WERI-Rb-1 (cell line): ENCODE data around the gene TUBB2A.
"Not testable (repeated sequence)": the region's sequence is repeated elsewhere in the genome, so short reads cannot be mapped to it uniquely, and the experiment has no call there.

ENCODE experiments used
- DNase-seq: peaks from one replicate; pipeline ENCODE4 v3.0.0-alpha.2; 2020
- H3K27ac ChIP-seq: fragments of 250-450 bp; sonication (Bioruptor Pico); 2 replicates; pipeline ENCODE4 v1.5.1; 2020; ENCODE audit warnings: mild to moderate bottlenecking, moderate library complexity
- H3K27me3 ChIP-seq: fragments of 250-450 bp; sonication (Bioruptor Pico); 2 replicates; pipeline ENCODE4 v1.5.1; 2021; ENCODE audit warnings: mild to moderate bottlenecking, low read depth, moderate library complexity; ENCODE audit not compliant: insufficient read depth, severe bottlenecking
- H3K36me3 ChIP-seq: fragments of 250-450 bp; sonication (Bioruptor Pico); 2 replicates; pipeline ENCODE4 v1.5.1; 2020; ENCODE audit warnings: mild to moderate bottlenecking, moderate library complexity
- H3K4me3 ChIP-seq: 2 replicates; pipeline ENCODE4 v1.5.1; 2011; ENCODE audit warnings: low read depth, mild to moderate bottlenecking, control low read depth, low read length
- H3K9me3 ChIP-seq: fragments of 250-450 bp; sonication (Bioruptor Pico); 2 replicates; pipeline ENCODE4 v1.5.1; 2021; ENCODE audit warnings: mild to moderate bottlenecking, moderate library complexity; ENCODE audit not compliant: severe bottlenecking
- CTCF ChIP-seq: IDR thresholded peaks from 2 replicates; pipeline ENCODE4 v1.5.1; 2011; ENCODE audit warnings: low read depth, mild to moderate bottlenecking, control low read depth, inconsistent platforms, low read length

Gene TUBB2A

GRCh38 chr6:3140201-3140600 lies 17.1 kb downstream of the TUBB2A start:
- H3K4me3 ChIP-seq: no peak overlapping the region
- TF ChIP-seq CTCF: no peak
- no peaks in the 10 kb centered on the region for H3K9me3 ChIP-seq
- no peak overlapping the region for H3K27ac ChIP-seq
- no peak for DNase-seq
- no peaks in the 10 kb centered on the region for H3K27me3 ChIP-seq
- H3K36me3 ChIP-seq: peaks cover 43% of the 10 kb centered on the region

- Histone ChIP-seq H3K9me3 (no peaks in the 10 kb centered on the region), H3K27ac (no peak overlapping the region), H3K36me3 (peaks cover 43% of the 10 kb centered on the region), H3K4me3 (no peak overlapping the region), H3K27me3 (no peaks in the 10 kb centered on the region)
- no peak for DNase-seq
- no peak for TF ChIP-seq CTCF
These were observed 18.0 kb downstream of the TUBB2A start for GRCh38 chr6:3139090-3139903.

GRCh38 chr6:3138341-3138740 lies 19.0 kb downstream of the TUBB2A start:
- Histone ChIP-seq H3K4me3 (no peak overlapping the region), H3K27ac (no peak overlapping the region), H3K36me3 (peaks cover 42% of the 10 kb centered on the region), H3K9me3 (no peaks in the 10 kb centered on the region), H3K27me3 (no peaks in the 10 kb centered on the region)
- DNase-seq: no peak
- no peak for TF ChIP-seq CTCF

- not testable (repeated sequence) for H3K4me3 ChIP-seq, DNase-seq, H3K27me3 ChIP-seq, H3K27ac ChIP-seq, H3K9me3 ChIP-seq
- peaks cover 42% of the 10 kb centered on the region for H3K36me3 ChIP-seq
These were observed 19.5 kb downstream of the TUBB2A start for GRCh38 chr6:3137873-3138272.

- H3K9me3 ChIP-seq: no peaks in the 10 kb centered on the region
- no peak for DNase-seq
- no peak overlapping the region for H3K4me3 ChIP-seq
- no peak overlapping the region for H3K27ac ChIP-seq
- no peak for TF ChIP-seq CTCF
- peaks cover 40% of the 10 kb centered on the region for H3K36me3 ChIP-seq
- H3K27me3 ChIP-seq: no peaks in the 10 kb centered on the region
These were observed 20.1 kb downstream of the TUBB2A start for GRCh38 chr6:3137057-3137777.

- H3K4me3 ChIP-seq: no peak overlapping the region
- H3K36me3 ChIP-seq: peaks cover 36% of the 10 kb centered on the region
- no peak for DNase-seq
- no peaks in the 10 kb centered on the region for H3K27me3 ChIP-seq
- TF ChIP-seq CTCF: no peak
- H3K27ac ChIP-seq: no peak overlapping the region
- H3K9me3 ChIP-seq: no peaks in the 10 kb centered on the region
These were observed 20.9 kb downstream of the TUBB2A start for GRCh38 chr6:3136292-3137011.
